Neural cell (in vitro differentiated cells): Measurements from ENCODE around the gene RXFP4. TPM values are rescaled to one million over a fixed set of nuclear protein-coding genes. Genes with fewer than 3 reads are reported as not detected.

Source experiments
- H2AFZ ChIP-seq: fragments of 200-600, 300-800 bp; sonication (generic), shearing (Covaris generic); 2 replicates; pipeline ENCODE4 v1.6.0; 2014; ENCODE audit warnings: low read depth, mild to moderate bottlenecking, antibody characterized with exemption, low read length, moderate library complexity
- H3F3A ChIP-seq: fragments of 200-600 bp; shearing (Covaris generic); 2 replicates; pipeline ENCODE4 v1.6.1; 2016; ENCODE audit warnings: mild to moderate bottlenecking, moderate library complexity, mixed read lengths, antibody characterized with exemption, low read length; ENCODE audit not compliant: insufficient read depth, poor library complexity, severe bottlenecking
- H3K27ac ChIP-seq: fragments of 200-600, 300-800 bp; sonication (generic), shearing (Covaris generic); 2 replicates; pipeline ENCODE4 v1.5.1; 2014; ENCODE audit warnings: mild to moderate bottlenecking, low read length, moderate library complexity
- H3K27me3 ChIP-seq: fragments of 300-800, 200-600 bp; sonication (generic), shearing (Covaris generic); 2 replicates; pipeline ENCODE4 v1.6.0; 2014; ENCODE audit warnings: mild to moderate bottlenecking, low read depth, low read length, moderate library complexity; ENCODE audit not compliant: insufficient read depth
- H3K36me3 ChIP-seq: fragments of 300-800, 200-600 bp; sonication (generic), shearing (Covaris generic); 2 replicates; pipeline ENCODE4 v1.5.1; 2014; ENCODE audit warnings: mild to moderate bottlenecking, antibody characterized with exemption, low read length, moderate library complexity; ENCODE audit not compliant: insufficient read depth
- H3K4me2 ChIP-seq: fragments of 300-800, 200-600 bp; sonication (generic), shearing (Covaris generic); 2 replicates; pipeline ENCODE4 v1.6.0; 2014; ENCODE audit warnings: mild to moderate bottlenecking, low read length
- H3K4me3 ChIP-seq: fragments of 300-800, 200-600 bp; sonication (generic), shearing (Covaris generic); 2 replicates; pipeline ENCODE4 v1.5.1; 2014; ENCODE audit warnings: mild to moderate bottlenecking, low read length, moderate library complexity
- H3K79me2 ChIP-seq: fragments of 200-600 bp; shearing (Covaris generic); replicated peaks from 2 replicates; pipeline ENCODE4 v1.6.0; 2014; ENCODE audit warnings: mild to moderate bottlenecking, low read length, moderate library complexity; ENCODE audit not compliant: insufficient read depth
- H3K9ac ChIP-seq: fragments of 300-800, 200-600 bp; sonication (generic), shearing (Covaris generic); 2 replicates; pipeline ENCODE4 v1.6.1; 2016; ENCODE audit warnings: mild to moderate bottlenecking, low read length, mixed read lengths
- H3K9me2 ChIP-seq: fragments of 200-600 bp; shearing (Covaris generic); 2 replicates; pipeline ENCODE4 v1.6.1; 2016; ENCODE audit warnings: mild to moderate bottlenecking, low read length, mixed read lengths; ENCODE audit not compliant: insufficient read depth
- H3K9me3 ChIP-seq: fragments of 200-600, 300-800 bp; sonication (generic), shearing (Covaris generic); 2 replicates; pipeline ENCODE4 v1.6.1; 2016; ENCODE audit warnings: mild to moderate bottlenecking, mixed run types, low read length, moderate library complexity, mixed read lengths
- H4K20me1 ChIP-seq: fragments of 200-600 bp; shearing (Covaris generic); 2 replicates; pipeline ENCODE4 v1.6.1; 2016; ENCODE audit warnings: mild to moderate bottlenecking, mixed run types; ENCODE audit not compliant: insufficient read depth
- CTCF ChIP-seq: fragments of 450-650 bp; IDR thresholded peaks from 2 replicates; pipeline ENCODE4 v1.5.1; 2014; ENCODE audit warnings: antibody characterized with exemption, mild to moderate bottlenecking, moderate library complexity; ENCODE audit not compliant: poor library complexity, severe bottlenecking
- EP300 ChIP-seq: fragments of 450-650 bp; conservative IDR thresholded peaks from 2 replicates; pipeline ENCODE4 v1.6.1; 2014; ENCODE audit warnings: antibody characterized with exemption, mild to moderate bottlenecking, moderate library complexity; ENCODE audit not compliant: poor library complexity, severe bottlenecking
- EZH2 ChIP-seq: fragments of 200-600, 300-800 bp; shearing (Covaris generic), sonication (generic); IDR thresholded peaks from 2 replicates; pipeline ENCODE4 v1.6.1; 2014; ENCODE audit warnings: antibody characterized with exemption, low read length, borderline replicate concordance, mild to moderate bottlenecking; ENCODE audit not compliant: insufficient read depth, poor library complexity, severe bottlenecking
- MXI1 ChIP-seq: fragments of 450-650 bp; conservative IDR thresholded peaks from 2 replicates; pipeline ENCODE4 v1.6.1; 2014; ENCODE audit warnings: antibody characterized with exemption, mild to moderate bottlenecking; ENCODE audit not compliant: poor library complexity, severe bottlenecking
- POLR2AphosphoS5 ChIP-seq: IDR thresholded peaks from 2 replicates; pipeline ENCODE4 v1.6.1; 2012
- RAD21 ChIP-seq: fragments of 450-650 bp; conservative IDR thresholded peaks from 2 replicates; pipeline ENCODE4 v1.6.1; 2014; ENCODE audit warnings: antibody characterized with exemption, mild to moderate bottlenecking, moderate library complexity
- REST ChIP-seq: IDR thresholded peaks from 2 replicates; pipeline ENCODE4 v1.6.1; 2012; ENCODE audit warnings: borderline replicate concordance
- SMC3 ChIP-seq: fragments of 450-650 bp; conservative IDR thresholded peaks from 2 replicates; pipeline ENCODE4 v1.6.1; 2014; ENCODE audit warnings: antibody characterized with exemption, mild to moderate bottlenecking, moderate library complexity; ENCODE audit not compliant: poor library complexity
- TAF1 ChIP-seq: IDR thresholded peaks from 2 replicates; pipeline ENCODE4 v1.6.1; 2012; ENCODE audit warnings: low read depth
- polyA plus RNA-seq: library from polyadenylated mRNA; depleted of rRNA; stranded (reverse); fragments of >200 nt; gene quantifications from 2 replicates; pipeline ENCODE4 v1.2.3, GENCODE V29; 2014

The RXFP4 gene
- polyA plus RNA-seq, 1 donor from 2014 or later = not detected

GRCh38 chr1:155962599-155963211, 21.3 kb downstream of the RXFP4 start:
- no peaks in the 10 kb centered on the region for H3K27me3 ChIP-seq
- no peak overlapping the region for H3K9ac ChIP-seq
- H3K9me2 ChIP-seq = no peaks in the 10 kb centered on the region
- H3K4me3 ChIP-seq = no peak overlapping the region
- H3K36me3 ChIP-seq = peaks cover 4% of the 10 kb centered on the region
- H3K79me2 ChIP-seq = peaks cover under 1% of the 10 kb centered on the region
- no peaks in the 10 kb centered on the region for H3F3A ChIP-seq
- H3K27ac ChIP-seq = no peak overlapping the region
- H2AFZ ChIP-seq = no peak overlapping the region
- H3K4me2 ChIP-seq = no peak overlapping the region
- TF ChIP-seq POLR2AphosphoS5 = no peak
- TF ChIP-seq MXI1 = no peak
- no peak for TF ChIP-seq EZH2
- no peak for TF ChIP-seq TAF1
- TF ChIP-seq RAD21 = no peak
- TF ChIP-seq EP300 = no peak
- no peaks in the 10 kb centered on the region for H3K9me3 ChIP-seq
- no peaks in the 10 kb centered on the region for H4K20me1 ChIP-seq

GRCh38 chr1:155964193-155964592, 22.8 kb downstream of the RXFP4 start:
- Histone ChIP-seq H3F3A (no peaks in the 10 kb centered on the region), H3K9me3 (no peaks in the 10 kb centered on the region), H3K9me2 (no peaks in the 10 kb centered on the region), H4K20me1 (no peaks in the 10 kb centered on the region), H3K36me3 (peaks cover 10% of the 10 kb centered on the region), H3K27ac (no peak overlapping the region), H3K4me2 (no peak overlapping the region), H3K27me3 (no peaks in the 10 kb centered on the region), H3K4me3 (no peak overlapping the region), H3K9ac (no peak overlapping the region), H3K79me2 (peaks cover 5% of the 10 kb centered on the region), H2AFZ (no peak overlapping the region)
- TF ChIP-seq RAD21 = no peak

GRCh38 chr1:155966135-155966534, 24.7 kb downstream of the RXFP4 start:
- Histone ChIP-seq H3K9me2 (no peaks in the 10 kb centered on the region), H3F3A (no peaks in the 10 kb centered on the region), H3K36me3 (peaks cover 12% of the 10 kb centered on the region), H3K27ac (no peak overlapping the region), H3K9me3 (no peaks in the 10 kb centered on the region), H3K4me2 (no peak overlapping the region), H3K79me2 (peaks cover 20% of the 10 kb centered on the region), H3K27me3 (no peaks in the 10 kb centered on the region), H3K4me3 (no peak overlapping the region), H2AFZ (no peak overlapping the region), H3K9ac (no peak overlapping the region), H4K20me1 (no peaks in the 10 kb centered on the region)
- TF ChIP-seq SMC3 = no peak
- TF ChIP-seq RAD21 = no peak
- TF ChIP-seq REST = no peak
- no peak for TF ChIP-seq POLR2AphosphoS5
- TF ChIP-seq EP300 = no peak
- no peak for TF ChIP-seq CTCF
- TF ChIP-seq TAF1 = no peak
- TF ChIP-seq EZH2 = no peak
- TF ChIP-seq MXI1 = no peak
